Stimulated activated naive B cell treated with anti-CD40 and anti-IgM and Interleukin-4, amounts not matched to agents 10 μg/mL and 1 μg/mL and 100 μg/mL, for 72 hours (primary cell): Measurements from ENCODE around the gene ZFP36L1.

Experiments used
- ATAC-seq, 2 donors: fragments of 150-1000 bp; cut with Tn5 transposase; replicated peaks; 2 replicates each; pipeline ENCODE4 v1.10.0; 2021; ENCODE audit warnings: moderate library complexity in 1 of 2
- DNase-seq: peaks from one replicate; pipeline ENCODE4 v3.0.0; 2021
- H3K27ac Mint-ChIP-seq: one replicate; pipeline ENCODE4 v1.8.0; 2022; ENCODE audit warnings: mild to moderate bottlenecking, mixed read lengths
- H3K27me3 Mint-ChIP-seq, 2 donors: one replicate each; pipeline ENCODE4 v1.8.0; 2022; ENCODE audit warnings: mixed read lengths in 2 of 2
- H3K36me3 Mint-ChIP-seq, 2 donors: one replicate each; pipeline ENCODE4 v1.8.0; 2022; ENCODE audit warnings: mixed read lengths in 2 of 2, mild to moderate bottlenecking in 1 of 2
- H3K4me1 Mint-ChIP-seq, 2 donors: one replicate each; pipeline ENCODE4 v1.8.0; 2022; ENCODE audit warnings: mixed read lengths in 2 of 2, mild to moderate bottlenecking in 1 of 2
- H3K4me3 Mint-ChIP-seq, 2 donors: one replicate each; pipeline ENCODE4 v1.8.0; 2022; ENCODE audit warnings: mild to moderate bottlenecking in 2 of 2, mixed read lengths in 2 of 2, moderate library complexity in 1 of 2
- H3K9me3 Mint-ChIP-seq, 2 donors: one replicate each; pipeline ENCODE4 v1.8.0; 2022; ENCODE audit warnings: mixed read lengths in 2 of 2, mild to moderate bottlenecking in 1 of 2

The ZFP36L1 gene

GRCh38 chr14:68787092-68787992, 5.5 kb downstream of the ZFP36L1 start:
- DNase-seq (peak; percentile 51), ATAC-seq (peak; percentile 4 to 11)
- Mint-ChIP-seq H3K27me3 (peaks cover 4 to 7% of the 10 kb centered on the region in 2 donors), H3K36me3 (peaks cover 49 to 58% of the 10 kb centered on the region in 2 donors), H3K4me3 (peak overlapping the region; percentile 78 to 99), H3K4me1 (peaks cover 56 to 76% of the 10 kb centered on the region in 2 donors), H3K27ac (peak overlapping the region; percentile 97), H3K9me3 (peaks cover 0 to 2% of the 10 kb centered on the region in 2 donors)

- ATAC-seq = peak; percentile 35 to 46
- Mint-ChIP-seq H3K4me1 (peaks cover 59 to 80% of the 10 kb centered on the region in 2 donors), H3K27me3 (peaks cover 4 to 7% of the 10 kb centered on the region in 2 donors), H3K9me3 (peaks cover 0 to 2% of the 10 kb centered on the region in 2 donors), H3K27ac (peak overlapping the region; percentile 97), H3K4me3 (peak overlapping the region; percentile 75 to 78), H3K36me3 (peaks cover 43 to 53% of the 10 kb centered on the region in 2 donors)
- peak; percentile 71 for DNase-seq
Measured at GRCh38 chr14:68786491-68787091, 6.3 kb downstream of the ZFP36L1 start.

- peak overlapping the region; percentile 97 for H3K27ac Mint-ChIP-seq
- ATAC-seq (peak; percentile 51 to 53), DNase-seq (peak; percentile 25)
- H3K4me1 Mint-ChIP-seq = peaks cover 61 to 82% of the 10 kb centered on the region in 2 donors
- H3K36me3 Mint-ChIP-seq = peaks cover 35 to 45% of the 10 kb centered on the region in 2 donors
- peaks cover 0 to 2% of the 10 kb centered on the region in 2 donors for H3K9me3 Mint-ChIP-seq
- peak overlapping the region; percentile 75 to 78 for H3K4me3 Mint-ChIP-seq
- peaks cover 4 to 7% of the 10 kb centered on the region in 2 donors for H3K27me3 Mint-ChIP-seq
Measured at GRCh38 chr14:68785534-68786490, 7.1 kb downstream of the ZFP36L1 start.

GRCh38 chr14:68784978-68785533, 7.8 kb downstream of the ZFP36L1 start:
- DNase-seq (peak; percentile 11), ATAC-seq (no peak)
- Mint-ChIP-seq H3K9me3 (peaks cover 0 to 2% of the 10 kb centered on the region in 2 donors), H3K27ac (peak overlapping the region; percentile 97), H3K4me3 (peak overlapping the region in 1 of 2 donors; percentile 8), H3K4me1 (peaks cover 60 to 82% of the 10 kb centered on the region in 2 donors), H3K36me3 (peaks cover 27 to 37% of the 10 kb centered on the region in 2 donors), H3K27me3 (peaks cover 4 to 7% of the 10 kb centered on the region in 2 donors)

- peaks cover under 1 to 2% of the 10 kb centered on the region in 2 donors for H3K27me3 Mint-ChIP-seq
- peak overlapping the region; percentile 63 for H3K27ac Mint-ChIP-seq
- DNase-seq (peak; percentile 84), ATAC-seq (peak; percentile 45 to 49)
- no peaks in the 10 kb centered on the region for H3K9me3 Mint-ChIP-seq
- peaks cover 21 to 31% of the 10 kb centered on the region in 2 donors for H3K36me3 Mint-ChIP-seq
- H3K4me3 Mint-ChIP-seq = no peak overlapping the region
- H3K4me1 Mint-ChIP-seq = peaks cover 56 to 82% of the 10 kb centered on the region in 2 donors
Measured at GRCh38 chr14:68784226-68784910, 8.5 kb downstream of the ZFP36L1 start.

- peaks cover 13 to 23% of the 10 kb centered on the region in 2 donors for H3K36me3 Mint-ChIP-seq
- no peak overlapping the region for H3K27ac Mint-ChIP-seq
- peaks cover 52 to 82% of the 10 kb centered on the region in 2 donors for H3K4me1 Mint-ChIP-seq
- H3K4me3 Mint-ChIP-seq = no peak overlapping the region
- DNase-seq (no peak), ATAC-seq (no peak)
- H3K27me3 Mint-ChIP-seq = no peaks in the 10 kb centered on the region
- H3K9me3 Mint-ChIP-seq = no peaks in the 10 kb centered on the region
Measured at GRCh38 chr14:68783408-68784225, 9.2 kb downstream of the ZFP36L1 start.

GRCh38 chr14:68782091-68782981, 10.5 kb downstream of the ZFP36L1 start:
- H3K36me3 Mint-ChIP-seq = peaks cover 8 to 12% of the 10 kb centered on the region in 2 donors
- no peaks in the 10 kb centered on the region for H3K27me3 Mint-ChIP-seq
- H3K4me1 Mint-ChIP-seq = peaks cover 49 to 75% of the 10 kb centered on the region in 2 donors
- no peak for DNase-seq
- H3K9me3 Mint-ChIP-seq = no peaks in the 10 kb centered on the region
- ATAC-seq = no peak
- peak overlapping the region; percentile 5 for H3K27ac Mint-ChIP-seq
- no peak overlapping the region for H3K4me3 Mint-ChIP-seq

GRCh38 chr14:68781161-68782021, 11.5 kb downstream of the ZFP36L1 start:
- no peak for ATAC-seq
- Mint-ChIP-seq H3K36me3 (peaks cover 2 to 3% of the 10 kb centered on the region in 2 donors), H3K4me1 (peaks cover 39 to 65% of the 10 kb centered on the region in 2 donors), H3K27me3 (no peaks in the 10 kb centered on the region), H3K9me3 (no peaks in the 10 kb centered on the region), H3K27ac (no peak overlapping the region), H3K4me3 (no peak overlapping the region)
- DNase-seq = no peak

- Mint-ChIP-seq H3K27me3 (no peaks in the 10 kb centered on the region), H3K4me1 (peaks cover 31 to 57% of the 10 kb centered on the region in 2 donors), H3K36me3 (peaks cover 0 to 3% of the 10 kb centered on the region in 2 donors), H3K4me3 (no peak overlapping the region), H3K27ac (no peak overlapping the region), H3K9me3 (peaks cover 3% of the 10 kb centered on the region in 2 donors)
- DNase-seq (no peak), ATAC-seq (peak in 1 of 2 donors; percentile 10)
Measured at GRCh38 chr14:68780358-68781160, 12.3 kb downstream of the ZFP36L1 start.

- Mint-ChIP-seq H3K9me3 (peaks cover 5 to 6% of the 10 kb centered on the region in 2 donors), H3K27me3 (no peaks in the 10 kb centered on the region), H3K4me1 (peaks cover 24 to 50% of the 10 kb centered on the region in 2 donors), H3K36me3 (peaks cover 0 to 5% of the 10 kb centered on the region in 2 donors), H3K27ac (no peak overlapping the region), H3K4me3 (no peak overlapping the region)
- no peak for DNase-seq
- no peak for ATAC-seq
Measured at GRCh38 chr14:68779761-68780323, 13.0 kb downstream of the ZFP36L1 start.
